GM12878 (cell line): Measurements from ENCODE around the gene GALK1.

Source experiments
- BCL11A ChIP-seq: IDR thresholded peaks from 2 replicates; pipeline ENCODE4 v1.6.1; 2011; ENCODE audit warnings: low read depth, low read length
- MYC ChIP-seq: IDR thresholded peaks from 2 replicates; pipeline ENCODE4 v1.6.1; 2011; ENCODE audit warnings: mild to moderate bottlenecking, low read length, moderate library complexity, inconsistent platforms; ENCODE audit not compliant: insufficient read depth, insufficient replicate concordance, insufficient read length, severe bottlenecking
- TF ChIP-seq, protein P1 (sequence below): fragments of 450-650 bp; formaldehyde crosslinking; IDR thresholded peaks from 2 replicates; pipeline ENCODE4 v1.4.0; 2022; ENCODE audit warnings: mild to moderate bottlenecking, moderate library complexity

DNA sequence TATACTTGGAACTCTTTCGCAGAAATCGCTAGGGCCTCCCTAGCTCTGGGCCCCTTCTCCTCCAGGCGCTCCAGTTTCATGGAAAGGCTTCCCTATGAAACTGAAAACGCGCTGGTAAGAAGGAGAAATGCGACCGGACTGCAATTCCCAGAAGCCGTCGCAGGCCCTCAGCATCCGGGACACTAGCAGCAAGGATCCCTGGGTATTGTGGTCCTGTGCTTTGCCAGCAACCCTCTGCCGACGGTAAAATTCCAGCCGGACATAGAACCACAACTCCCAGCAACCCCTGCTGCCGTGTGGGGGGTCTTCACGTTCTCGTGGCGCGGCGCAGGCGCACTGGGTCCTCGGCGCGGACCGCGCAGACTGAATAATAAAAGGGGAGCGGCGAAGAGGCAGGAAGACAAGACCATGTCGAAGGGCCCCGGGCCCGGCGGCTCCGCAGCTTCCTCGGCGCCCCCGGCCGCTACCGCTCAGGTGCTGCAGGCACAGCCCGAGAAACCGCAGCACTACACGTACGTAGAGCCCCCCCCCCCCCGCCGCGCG, 19.6 kb upstream of the GALK1 start, which contains the start of gene UNK:
- TF ChIP-seq MYC (no peak), BCL11A (no peak)
- TF ChIP-seq, protein P1, sequence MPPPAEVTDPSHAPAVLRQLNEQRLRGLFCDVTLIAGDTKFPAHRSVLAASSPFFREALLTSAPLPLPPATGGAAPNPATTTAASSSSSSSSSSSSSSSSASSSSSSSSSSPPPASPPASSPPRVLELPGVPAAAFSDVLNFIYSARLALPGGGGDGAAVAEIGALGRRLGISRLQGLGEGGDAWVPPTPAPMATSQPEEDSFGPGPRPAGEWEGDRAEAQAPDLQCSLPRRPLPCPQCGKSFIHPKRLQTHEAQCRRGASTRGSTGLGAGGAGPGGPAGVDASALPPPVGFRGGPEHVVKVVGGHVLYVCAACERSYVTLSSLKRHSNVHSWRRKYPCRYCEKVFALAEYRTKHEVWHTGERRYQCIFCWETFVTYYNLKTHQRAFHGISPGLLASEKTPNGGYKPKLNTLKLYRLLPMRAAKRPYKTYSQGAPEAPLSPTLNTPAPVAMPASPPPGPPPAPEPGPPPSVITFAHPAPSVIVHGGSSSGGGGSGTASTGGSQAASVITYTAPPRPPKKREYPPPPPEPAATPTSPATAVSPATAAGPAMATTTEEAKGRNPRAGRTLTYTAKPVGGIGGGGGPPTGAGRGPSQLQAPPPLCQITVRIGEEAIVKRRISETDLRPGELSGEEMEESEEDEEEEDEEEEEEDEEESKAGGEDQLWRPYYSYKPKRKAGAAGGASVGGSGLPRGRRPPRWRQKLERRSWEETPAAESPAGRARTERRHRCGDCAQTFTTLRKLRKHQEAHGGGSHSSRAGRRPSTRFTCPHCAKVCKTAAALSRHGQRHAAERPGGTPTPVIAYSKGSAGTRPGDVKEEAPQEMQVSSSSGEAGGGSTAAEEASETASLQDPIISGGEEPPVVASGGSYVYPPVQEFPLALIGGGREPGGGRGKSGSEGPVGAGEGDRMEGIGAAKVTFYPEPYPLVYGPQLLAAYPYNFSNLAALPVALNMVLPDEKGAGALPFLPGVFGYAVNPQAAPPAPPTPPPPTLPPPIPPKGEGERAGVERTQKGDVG (CRISPR knock-in tag): no peak
